CD14-positive monocyte (primary cell): ENCODE results near the gene SOX21. TPM values are rescaled to one million over a fixed set of nuclear protein-coding genes. Genes with fewer than 3 reads are reported as not detected.
A peak's percentile ranks its signal among the peaks of the same experiment; 100 is the strongest.

Source experiments
- DNase-seq, 3 donors: peaks; one replicate each; pipeline ENCODE4 v3.0.0-alpha.2; 2011 to 2022
- H2AFZ ChIP-seq: 2 replicates; pipeline ENCODE4 v1.6.0; 2012; ENCODE audit warnings: mild to moderate bottlenecking, low read depth, low read length, inconsistent platforms; ENCODE audit not compliant: insufficient read depth, poor library complexity, severe bottlenecking
- H3K27ac ChIP-seq, 2 donors: 1 replicate in 1 of 2; 2 replicates in 1 of 2; pipeline ENCODE4 v1.5.1; 2012 to 2013; ENCODE audit warnings: low read length in 2 of 2, control low read depth in 1 of 2, inconsistent platforms in 1 of 2, low read depth in 1 of 2, mild to moderate bottlenecking in 1 of 2
- H3K27me3 ChIP-seq, 2 donors: one replicate each; pipeline versions ENCODE4 v1.6.0 to v1.6.1; 2011 to 2013; ENCODE audit warnings: low read length in 2 of 2; ENCODE audit not compliant: control insufficient read depth in 2 of 2, insufficient read depth in 2 of 2
- H3K36me3 ChIP-seq, 2 donors: replicated peaks in 1 of 2; 1 replicate in 1 of 2; 2 replicates in 1 of 2; pipeline versions ENCODE4 v1.5.1 to v1.6.1; 2012 to 2013; ENCODE audit warnings: low read length in 2 of 2, control low read depth in 1 of 2, inconsistent platforms in 1 of 2, mild to moderate bottlenecking in 1 of 2; ENCODE audit not compliant: insufficient read depth in 2 of 2, control insufficient read depth in 1 of 2
- H3K4me1 ChIP-seq, 2 donors: 1 replicate in 1 of 2; 2 replicates in 1 of 2; pipeline versions ENCODE4 v1.5.1 to v1.6.1; 2012 to 2013; ENCODE audit warnings: low read length in 2 of 2, control low read depth in 1 of 2, inconsistent platforms in 1 of 2, mild to moderate bottlenecking in 1 of 2, moderate library complexity in 1 of 2; ENCODE audit not compliant: insufficient read depth in 2 of 2, control insufficient read depth in 1 of 2
- H3K4me2 ChIP-seq: replicated peaks from 2 replicates; pipeline ENCODE3; 2012; ENCODE audit warnings: low read length, moderate library complexity, mild to moderate bottlenecking; ENCODE audit not compliant: poor library complexity, severe bottlenecking; ENCODE audit errors: extremely low read depth
- H3K4me3 ChIP-seq, 3 experiments: fragments of 200-600 bp in 1 of 3; sonication (generic) in 1 of 3; replicated peaks in 1 of 3; 1 replicate in 2 of 3; 2 replicates in 1 of 3; pipeline ENCODE4 v1.5.1; 2011 to 2013; ENCODE audit warnings: low read length in 3 of 3, mild to moderate bottlenecking in 3 of 3, control low read depth in 2 of 3, low read depth in 2 of 3, inconsistent platforms in 1 of 3, moderate library complexity in 1 of 3
- H3K79me2 ChIP-seq: 2 replicates; pipeline ENCODE4 v1.6.0; 2012; ENCODE audit warnings: mild to moderate bottlenecking, control low read depth, inconsistent platforms, low read length, moderate library complexity; ENCODE audit not compliant: insufficient read depth
- H3K9ac ChIP-seq: 2 replicates; pipeline ENCODE4 v1.6.0; 2017; ENCODE audit warnings: low read length, mild to moderate bottlenecking; ENCODE audit not compliant: insufficient read depth, poor library complexity, severe bottlenecking
- H3K9me3 ChIP-seq, 2 donors: replicated peaks in 1 of 2; 1 replicate in 1 of 2; 2 replicates in 1 of 2; pipeline versions ENCODE4 v1.5.1 to v1.6.1; 2012 to 2013; ENCODE audit warnings: low read length in 2 of 2, control low read depth in 1 of 2; ENCODE audit not compliant: control insufficient read depth in 1 of 2, insufficient read depth in 1 of 2
- H4K20me1 ChIP-seq: 2 replicates; pipeline ENCODE4 v1.6.0; 2012; ENCODE audit warnings: mild to moderate bottlenecking, low read length, control low read depth, moderate library complexity; ENCODE audit not compliant: insufficient read depth
- H3K27ac Mint-ChIP-seq, 7 donors: one replicate each; pipeline ENCODE4 v1.8.0; 2020; ENCODE audit warnings: mild to moderate bottlenecking in 7 of 7, mixed read lengths in 7 of 7, moderate library complexity in 6 of 7, inconsistent platforms in 2 of 7
- H3K27me3 Mint-ChIP-seq, 3 donors: one replicate each; pipeline ENCODE4 v1.8.0; 2021 to 2022; ENCODE audit warnings: low read depth in 3 of 3, mild to moderate bottlenecking in 3 of 3, mixed read lengths in 3 of 3, moderate library complexity in 3 of 3, inconsistent platforms in 1 of 3
- H3K36me3 Mint-ChIP-seq, 2 donors: one replicate each; pipeline ENCODE4 v1.8.0; 2020; ENCODE audit warnings: mixed read lengths in 2 of 2, inconsistent platforms in 1 of 2, mild to moderate bottlenecking in 1 of 2
- H3K4me1 Mint-ChIP-seq: one replicate; pipeline ENCODE4 v1.8.0; 2020; ENCODE audit warnings: mild to moderate bottlenecking, mixed read lengths
- H3K4me3 Mint-ChIP-seq, 2 donors: one replicate each; pipeline ENCODE4 v1.8.0; 2020; ENCODE audit warnings: mild to moderate bottlenecking in 2 of 2, mixed read lengths in 2 of 2, moderate library complexity in 1 of 2
- H3K9me3 Mint-ChIP-seq, 7 donors: one replicate each; pipeline ENCODE4 v1.8.0; 2020 to 2022; ENCODE audit warnings: mixed read lengths in 7 of 7, mild to moderate bottlenecking in 6 of 7, moderate library complexity in 6 of 7, inconsistent platforms in 2 of 7
- WGBS: methylation state at CpG from one replicate; pipeline ENCODE4 v1.1.5; 2013; ENCODE audit warnings: missing lambda C conversion rate; ENCODE audit not compliant: insufficient coverage; 5-methylcytosine and 5-hydroxymethylcytosine counted together
- intact Hi-C, 2 donors: fragments of 100-400 bp; cut with micrococcal nuclease; formaldehyde crosslinking; loops; one replicate each; pipeline versions ENCODE4 v1.15.0 to v1.15.1; 2023
- polyA plus RNA-seq, 3 donors: library from polyadenylated mRNA; depleted of rRNA in 1 of 3; unstranded in 2 of 3; stranded (reverse) in 1 of 3; fragments of 300-500 nt in 2 of 3; fragments of >200 nt in 1 of 3; fragmentation: Illumina TruSeq in 2 of 3; gene quantifications; 1 replicate in 2 of 3; 2 replicates in 1 of 3; pipeline ENCODE4 v1.2.3, GENCODE V29; 2012 to 2021
- small RNA-seq: library from RNA; depleted of rRNA; stranded (forward); fragments of <200 nt; gene quantifications from one replicate; pipeline ENCODE3, GENCODE V24; 2012; ENCODE audit warnings: low read depth; ENCODE audit not compliant: insufficient read length
- TF ChIP-seq, protein P1 (sequence below): fragments of 200-600 bp; IDR thresholded peaks from one replicate; pipeline ENCODE4 v1.8.0; 2022; ENCODE audit warnings: antibody characterized with exemption, mild to moderate bottlenecking

The SOX21 gene
- polyA plus RNA-seq, 3 donors = not detected

DNA sequence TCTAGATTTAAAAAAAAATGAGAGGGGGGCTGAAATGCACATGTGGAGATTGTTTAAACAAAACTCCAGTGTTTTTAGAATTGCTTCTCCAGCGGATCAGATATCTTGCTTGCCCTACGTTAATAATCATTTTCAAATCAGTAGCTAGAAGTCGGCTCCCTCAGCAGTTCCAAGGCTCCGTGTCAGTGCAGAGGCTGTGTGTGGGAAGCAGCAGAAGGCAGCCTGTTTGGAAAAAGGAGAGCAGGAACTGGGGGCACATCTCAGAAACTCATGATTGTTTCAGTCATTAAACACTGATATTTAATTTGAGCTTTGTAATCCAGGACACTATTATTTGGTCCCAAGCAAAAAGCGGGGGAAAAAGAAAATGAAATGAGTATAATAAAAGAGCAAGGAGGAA lies 50.9 kb downstream of the SOX21 start:
- Mint-ChIP-seq H3K36me3 (no peaks in the 10 kb centered on the region), H3K4me1 (peaks cover 3% of the 10 kb centered on the region), H3K27ac (no peak overlapping the region), H3K27me3 (peaks cover 16 to 22% (median 17%) of the 10 kb centered on the region in 3 donors), H3K4me3 (no peak overlapping the region), H3K9me3 (peaks cover 0 to 2% (median 0%) of the 10 kb centered on the region in 7 donors)
- DNase-seq = no peak
- no peaks in the 10 kb centered on the region for H3K79me2 ChIP-seq
- no peaks in the 10 kb centered on the region for H3K36me3 ChIP-seq
- H3K4me1 ChIP-seq = no peaks in the 10 kb centered on the region
- H3K27ac ChIP-seq = no peak overlapping the region
- WGBS = 87% methylated on average over 3 of the region's 5 CpGs
- TF ChIP-seq, protein P1, sequence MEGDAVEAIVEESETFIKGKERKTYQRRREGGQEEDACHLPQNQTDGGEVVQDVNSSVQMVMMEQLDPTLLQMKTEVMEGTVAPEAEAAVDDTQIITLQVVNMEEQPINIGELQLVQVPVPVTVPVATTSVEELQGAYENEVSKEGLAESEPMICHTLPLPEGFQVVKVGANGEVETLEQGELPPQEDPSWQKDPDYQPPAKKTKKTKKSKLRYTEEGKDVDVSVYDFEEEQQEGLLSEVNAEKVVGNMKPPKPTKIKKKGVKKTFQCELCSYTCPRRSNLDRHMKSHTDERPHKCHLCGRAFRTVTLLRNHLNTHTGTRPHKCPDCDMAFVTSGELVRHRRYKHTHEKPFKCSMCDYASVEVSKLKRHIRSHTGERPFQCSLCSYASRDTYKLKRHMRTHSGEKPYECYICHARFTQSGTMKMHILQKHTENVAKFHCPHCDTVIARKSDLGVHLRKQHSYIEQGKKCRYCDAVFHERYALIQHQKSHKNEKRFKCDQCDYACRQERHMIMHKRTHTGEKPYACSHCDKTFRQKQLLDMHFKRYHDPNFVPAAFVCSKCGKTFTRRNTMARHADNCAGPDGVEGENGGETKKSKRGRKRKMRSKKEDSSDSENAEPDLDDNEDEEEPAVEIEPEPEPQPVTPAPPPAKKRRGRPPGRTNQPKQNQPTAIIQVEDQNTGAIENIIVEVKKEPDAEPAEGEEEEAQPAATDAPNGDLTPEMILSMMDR = no peak
- no peak overlapping the region for H3K4me3 ChIP-seq
- intact Hi-C loops = no loop called here
- no peaks in the 10 kb centered on the region for H4K20me1 ChIP-seq
- no peak overlapping the region for H2AFZ ChIP-seq
- H3K27me3 ChIP-seq = peaks cover 14 to 25% of the 10 kb centered on the region in 2 donors
- H3K9ac ChIP-seq = no peak overlapping the region
- H3K4me2 ChIP-seq = no peak overlapping the region
- H3K9me3 ChIP-seq = no peaks in the 10 kb centered on the region

DNA sequence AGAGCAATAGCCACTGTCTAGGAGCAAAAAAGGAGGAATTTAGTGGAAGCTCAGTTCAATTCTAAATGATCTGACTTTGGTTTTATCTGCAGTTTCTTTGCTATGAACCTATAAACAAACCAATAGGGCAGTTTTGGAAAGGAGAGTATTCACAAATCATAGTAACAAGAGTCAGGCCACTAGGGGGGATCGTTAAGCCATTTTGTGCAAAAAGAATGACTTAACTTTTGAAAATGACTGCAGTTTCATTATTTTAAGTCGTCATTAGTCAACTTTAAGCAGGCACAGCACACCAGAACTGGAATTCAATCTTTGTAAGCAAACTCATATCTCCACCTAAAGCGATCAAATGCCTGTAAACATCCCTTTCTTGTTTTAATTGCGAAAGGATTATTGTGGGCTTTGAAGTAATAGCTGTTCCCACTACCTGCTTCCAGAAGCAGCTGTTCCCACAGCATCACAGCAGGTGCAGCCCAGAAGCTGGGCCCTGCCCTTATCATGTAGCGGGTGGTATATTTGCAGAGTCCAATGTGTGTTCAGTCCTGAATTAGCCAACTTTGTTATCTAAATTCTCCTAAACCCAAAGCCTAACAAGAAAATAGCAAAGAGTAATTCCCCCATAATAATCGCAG lies 51.5 kb downstream of the SOX21 start:
- Histone ChIP-seq H3K4me2 (no peak overlapping the region), H3K79me2 (no peaks in the 10 kb centered on the region), H3K9me3 (no peaks in the 10 kb centered on the region), H3K27me3 (peaks cover 14 to 25% of the 10 kb centered on the region in 2 donors), H3K36me3 (no peaks in the 10 kb centered on the region), H2AFZ (no peak overlapping the region), H4K20me1 (no peaks in the 10 kb centered on the region), H3K27ac (no peak overlapping the region), H3K4me1 (no peaks in the 10 kb centered on the region), H3K9ac (no peak overlapping the region), H3K4me3 (no peak overlapping the region)
- Mint-ChIP-seq H3K36me3 (no peaks in the 10 kb centered on the region), H3K4me1 (peaks cover 3% of the 10 kb centered on the region), H3K4me3 (peak overlapping the region in 1 of 2 donors; percentile 46), H3K9me3 (peaks cover 0 to 3% (median 0%) of the 10 kb centered on the region in 7 donors), H3K27me3 (peaks cover 14 to 22% (median 17%) of the 10 kb centered on the region in 3 donors), H3K27ac (peak overlapping the region in 1 of 7 donors; percentile 9)
- DNase-seq = no peak
- intact Hi-C loops = no loop called here
- TF ChIP-seq, protein P1 = no peak
- 20% methylated on average over 1 of the region's 6 CpGs for WGBS

Small RNAs within 50 kb of the gene (small RNA-seq; reads per million reads assigned to genes)
- gene RN7SL585P = not detected

Other genes starting within 250 kb of the SOX21 start
- not detected for gene DCT, start 232.9 kb downstream of the SOX21 start, polyA plus RNA-seq
- 1 to 10 TPM; 5.2 to 6.8 (median 5.6) TPM for gene TGDS, start 116.4 kb downstream of the SOX21 start, polyA plus RNA-seq
- 1 to 10 TPM; 1.0 to 1.1 (median 1.0) TPM for gene GPR180, start 110.7 kb downstream of the SOX21 start, polyA plus RNA-seq